IgD-negative memory B cell (primary cell): ENCODE results near the gene PSRC1. TPM values are rescaled to one million over a fixed set of nuclear protein-coding genes. Genes with fewer than 3 reads are reported as not detected.
"Not testable (repeated sequence)": the region's sequence is repeated elsewhere in the genome, so short reads cannot be mapped to it uniquely, and the experiment has no call there.

Source experiments
- H3K27ac Mint-ChIP-seq, 3 donors: one replicate each; pipeline ENCODE4 v1.8.0; 2020 to 2022; ENCODE audit warnings: mild to moderate bottlenecking in 3 of 3, mixed read lengths in 3 of 3, moderate library complexity in 1 of 3
- H3K27me3 Mint-ChIP-seq: one replicate; pipeline ENCODE4 v1.8.0; 2021; ENCODE audit warnings: mixed read lengths
- H3K36me3 Mint-ChIP-seq: one replicate; pipeline ENCODE4 v1.8.0; 2020; ENCODE audit warnings: mild to moderate bottlenecking, mixed read lengths
- H3K4me1 Mint-ChIP-seq, 3 donors: one replicate each; pipeline ENCODE4 v1.8.0; 2020 to 2022; ENCODE audit warnings: mixed read lengths in 3 of 3, mild to moderate bottlenecking in 1 of 3
- H3K4me3 Mint-ChIP-seq, 4 donors: one replicate each; pipeline ENCODE4 v1.8.0; 2020 to 2022; ENCODE audit warnings: mild to moderate bottlenecking in 4 of 4, mixed read lengths in 4 of 4, moderate library complexity in 3 of 4
- H3K9me3 Mint-ChIP-seq, 3 donors: one replicate each; pipeline ENCODE4 v1.8.0; 2020 to 2021; ENCODE audit warnings: mixed read lengths in 3 of 3, mild to moderate bottlenecking in 1 of 3
- polyA plus RNA-seq: library from polyadenylated mRNA; unstranded; fragments of 300-500 nt; fragmentation: Illumina TruSeq; gene quantifications from one replicate; pipeline ENCODE4 v1.2.3, GENCODE V29; 2021

PSRC1 gene
- polyA plus RNA-seq, 1 donor from 2014 or later = not detected

DNA sequence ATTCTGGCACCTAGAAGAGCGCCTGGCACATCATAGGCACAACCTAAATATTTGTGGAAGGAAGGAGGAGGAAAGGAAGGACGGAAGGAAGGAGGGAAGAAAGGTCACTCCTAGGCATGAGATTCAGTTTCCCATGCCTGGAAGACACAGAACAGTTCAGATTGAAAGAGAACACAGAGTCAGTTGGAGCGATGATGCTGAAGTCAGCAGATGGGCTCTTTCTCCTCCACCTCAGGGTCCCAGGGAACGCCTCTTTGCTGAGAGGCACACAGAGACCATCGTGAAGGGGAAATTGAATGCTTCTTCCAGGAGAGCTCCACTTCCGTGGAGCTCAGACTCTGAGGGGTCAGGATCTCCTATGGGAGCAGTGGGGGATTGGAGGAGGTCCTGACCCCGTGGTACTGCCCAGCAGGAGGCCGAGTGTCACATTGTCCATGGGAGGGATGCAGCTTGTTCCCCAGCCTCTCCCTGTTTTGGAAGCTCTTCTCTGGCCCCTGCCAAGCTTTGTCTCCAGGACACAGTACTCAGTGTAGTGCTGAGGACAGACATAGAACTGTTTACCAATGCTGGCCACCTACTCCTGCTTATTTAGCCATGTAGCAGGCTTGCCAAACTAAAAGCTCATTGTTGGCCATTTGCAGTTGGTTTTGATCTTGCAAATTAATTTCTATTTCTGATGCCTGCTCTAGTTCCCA lies 21.4 kb upstream of the PSRC1 start:
- H3K27ac Mint-ChIP-seq = no peak overlapping the region
- H3K9me3 Mint-ChIP-seq = no peaks in the 10 kb centered on the region
- H3K4me3 Mint-ChIP-seq = no peak overlapping the region
- peaks cover 16% of the 10 kb centered on the region for H3K27me3 Mint-ChIP-seq
- no peaks in the 10 kb centered on the region for H3K36me3 Mint-ChIP-seq
- peaks cover 7 to 8% (median 7%) of the 10 kb centered on the region in 3 donors for H3K4me1 Mint-ChIP-seq

- H3K27ac Mint-ChIP-seq = no peak overlapping the region
- no peak overlapping the region for H3K4me3 Mint-ChIP-seq
- peaks cover 24% of the 10 kb centered on the region for H3K27me3 Mint-ChIP-seq
- peaks cover 0 to 2% (median 0%) of the 10 kb centered on the region in 3 donors for H3K4me1 Mint-ChIP-seq
- no peaks in the 10 kb centered on the region for H3K36me3 Mint-ChIP-seq
- H3K9me3 Mint-ChIP-seq = no peaks in the 10 kb centered on the region
Measured at GRCh38 chr1:109301874-109302273, 18.9 kb upstream of the PSRC1 start.

DNA sequence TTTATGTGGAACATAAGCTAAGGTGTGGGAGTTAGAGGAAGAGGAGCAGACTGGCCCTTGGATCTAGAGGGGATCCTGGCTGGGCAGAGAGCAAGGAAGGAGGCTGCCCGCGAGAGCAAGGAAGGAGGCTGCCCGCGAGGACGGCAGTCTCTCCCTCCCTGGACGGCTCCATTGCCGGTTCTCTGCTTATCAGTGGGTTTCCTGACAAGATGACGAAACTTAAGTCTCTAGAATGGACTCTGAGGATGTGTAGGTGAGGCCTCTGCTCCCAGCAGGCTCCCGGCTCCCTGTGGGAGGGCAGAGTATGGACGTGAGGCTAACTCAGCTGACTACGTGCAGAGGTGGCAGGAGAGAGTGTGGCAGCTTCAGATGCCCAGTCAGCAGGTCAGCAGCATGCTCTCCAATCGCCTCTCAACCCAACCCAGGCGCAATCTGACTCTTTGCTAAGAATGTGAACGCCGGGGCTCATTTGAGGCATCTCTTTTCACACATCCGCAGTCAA lies 17.8 kb upstream of the PSRC1 start:
- Mint-ChIP-seq H3K9me3 (no peaks in the 10 kb centered on the region), H3K27me3 (peaks cover 22% of the 10 kb centered on the region), H3K4me3 (no peak overlapping the region), H3K36me3 (no peaks in the 10 kb centered on the region), H3K4me1 (peaks cover under 1 to 2% (median 2%) of the 10 kb centered on the region in 3 donors), H3K27ac (peak overlapping the region in 1 of 3 donors; percentile 46)

GRCh38 chr1:109299558-109300343 lies 16.8 kb upstream of the PSRC1 start:
- no peaks in the 10 kb centered on the region for H3K36me3 Mint-ChIP-seq
- H3K4me3 Mint-ChIP-seq = no peak overlapping the region
- no peak overlapping the region for H3K27ac Mint-ChIP-seq
- H3K27me3 Mint-ChIP-seq = peaks cover 27% of the 10 kb centered on the region
- H3K9me3 Mint-ChIP-seq = no peaks in the 10 kb centered on the region
- peaks cover 6 to 12% (median 10%) of the 10 kb centered on the region in 3 donors for H3K4me1 Mint-ChIP-seq

- no peaks in the 10 kb centered on the region for H3K9me3 Mint-ChIP-seq
- H3K27me3 Mint-ChIP-seq = peaks cover 29% of the 10 kb centered on the region
- H3K27ac Mint-ChIP-seq = peak overlapping the region in 1 of 3 donors; percentile 93
- H3K4me3 Mint-ChIP-seq = no peak overlapping the region
- H3K4me1 Mint-ChIP-seq = peaks cover 13 to 20% (median 18%) of the 10 kb centered on the region in 3 donors
- no peaks in the 10 kb centered on the region for H3K36me3 Mint-ChIP-seq
Measured at GRCh38 chr1:109298666-109299557, 16.0 kb upstream of the PSRC1 start.

- no peak overlapping the region for H3K27ac Mint-ChIP-seq
- no peaks in the 10 kb centered on the region for H3K9me3 Mint-ChIP-seq
- H3K4me3 Mint-ChIP-seq = no peak overlapping the region
- H3K27me3 Mint-ChIP-seq = peaks cover 31% of the 10 kb centered on the region
- no peaks in the 10 kb centered on the region for H3K36me3 Mint-ChIP-seq
- H3K4me1 Mint-ChIP-seq = peaks cover 14 to 25% (median 20%) of the 10 kb centered on the region in 3 donors
Measured at GRCh38 chr1:109296782-109297181, 13.8 kb upstream of the PSRC1 start.

GRCh38 chr1:109295712-109296415 lies 12.9 kb upstream of the PSRC1 start:
- H3K4me3 Mint-ChIP-seq = peak overlapping the region in 1 of 4 donors; percentile 53
- no peaks in the 10 kb centered on the region for H3K9me3 Mint-ChIP-seq
- peaks cover 17 to 25% (median 20%) of the 10 kb centered on the region in 3 donors for H3K4me1 Mint-ChIP-seq
- no peaks in the 10 kb centered on the region for H3K36me3 Mint-ChIP-seq
- peak overlapping the region in 1 of 3 donors; percentile 32 for H3K27ac Mint-ChIP-seq
- peaks cover 31% of the 10 kb centered on the region for H3K27me3 Mint-ChIP-seq

DNA sequence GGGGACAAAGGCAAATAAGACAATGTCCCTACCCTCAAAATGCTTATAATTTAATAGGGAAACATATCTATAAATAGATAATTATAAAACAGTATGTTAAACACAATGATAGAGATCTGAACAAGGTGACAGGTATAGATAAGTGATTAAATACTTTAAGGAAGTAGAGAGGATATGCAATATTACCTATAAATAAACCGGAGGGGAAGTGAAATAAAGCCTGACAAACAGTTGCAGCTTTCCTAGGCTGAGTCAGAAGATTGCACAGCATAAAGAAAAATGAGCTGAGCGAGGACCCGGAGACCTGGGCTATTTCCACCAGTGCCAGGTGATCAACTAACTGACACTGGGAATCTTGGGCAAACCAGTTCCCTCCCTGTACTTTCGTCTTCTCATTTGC lies 11.5 kb upstream of the PSRC1 start:
- Mint-ChIP-seq H3K27me3 (peaks cover 23% of the 10 kb centered on the region), H3K27ac (no peak overlapping the region), H3K4me1 (peaks cover 17 to 25% (median 19%) of the 10 kb centered on the region in 3 donors), H3K4me3 (peak overlapping the region in 2 of 4 donors; percentile 85), H3K9me3 (no peaks in the 10 kb centered on the region), H3K36me3 (no peaks in the 10 kb centered on the region)

GRCh38 chr1:109293026-109293425 lies 10.1 kb upstream of the PSRC1 start:
- Mint-ChIP-seq H3K4me3 (no peak overlapping the region), H3K27me3 (peaks cover 15% of the 10 kb centered on the region), H3K27ac (no peak overlapping the region), H3K9me3 (no peaks in the 10 kb centered on the region), H3K4me1 (peaks cover 17 to 25% (median 19%) of the 10 kb centered on the region in 3 donors), H3K36me3 (no peaks in the 10 kb centered on the region)

- peak overlapping the region in 1 of 4 donors; percentile 42 for H3K4me3 Mint-ChIP-seq
- no peaks in the 10 kb centered on the region for H3K9me3 Mint-ChIP-seq
- H3K4me1 Mint-ChIP-seq = peaks cover 17 to 25% (median 19%) of the 10 kb centered on the region in 3 donors
- no peaks in the 10 kb centered on the region for H3K36me3 Mint-ChIP-seq
- no peak overlapping the region for H3K27ac Mint-ChIP-seq
- peaks cover 14% of the 10 kb centered on the region for H3K27me3 Mint-ChIP-seq
Measured at GRCh38 chr1:109292364-109292763, 9.4 kb upstream of the PSRC1 start.

- peaks cover 17 to 25% (median 19%) of the 10 kb centered on the region in 3 donors for H3K4me1 Mint-ChIP-seq
- H3K27me3 Mint-ChIP-seq = peaks cover 14% of the 10 kb centered on the region
- H3K36me3 Mint-ChIP-seq = no peaks in the 10 kb centered on the region
- H3K9me3 Mint-ChIP-seq = no peaks in the 10 kb centered on the region
- peak overlapping the region in 1 of 4 donors; percentile 41 for H3K4me3 Mint-ChIP-seq
- H3K27ac Mint-ChIP-seq = peak overlapping the region in 1 of 3 donors; percentile 11
Measured at GRCh38 chr1:109290998-109291397, 8.1 kb upstream of the PSRC1 start.

DNA sequence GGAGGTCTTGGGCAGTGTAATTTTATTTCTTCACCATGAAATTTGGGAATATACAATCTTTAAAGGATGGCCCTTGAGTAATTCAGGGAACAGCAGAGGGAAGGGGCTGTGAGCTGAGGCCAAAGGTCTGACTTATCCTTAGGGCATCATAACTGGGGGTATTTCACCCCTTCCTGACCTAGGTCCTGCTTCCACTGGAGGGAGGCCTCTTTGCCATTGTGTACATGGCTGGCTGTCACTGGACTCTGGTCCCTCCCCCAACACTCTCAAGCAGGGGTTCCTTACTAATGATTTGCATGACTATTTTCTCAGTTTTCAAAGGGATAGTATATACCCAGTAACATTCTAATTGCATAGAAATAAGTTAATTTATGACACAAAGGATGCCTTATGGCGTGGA lies 7.2 kb upstream of the PSRC1 start:
- Mint-ChIP-seq H3K4me1 (peaks cover 14 to 18% (median 15%) of the 10 kb centered on the region in 3 donors), H3K4me3 (no peak overlapping the region), H3K9me3 (no peaks in the 10 kb centered on the region), H3K27ac (no peak overlapping the region), H3K36me3 (no peaks in the 10 kb centered on the region), H3K27me3 (peaks cover 11% of the 10 kb centered on the region)

DNA sequence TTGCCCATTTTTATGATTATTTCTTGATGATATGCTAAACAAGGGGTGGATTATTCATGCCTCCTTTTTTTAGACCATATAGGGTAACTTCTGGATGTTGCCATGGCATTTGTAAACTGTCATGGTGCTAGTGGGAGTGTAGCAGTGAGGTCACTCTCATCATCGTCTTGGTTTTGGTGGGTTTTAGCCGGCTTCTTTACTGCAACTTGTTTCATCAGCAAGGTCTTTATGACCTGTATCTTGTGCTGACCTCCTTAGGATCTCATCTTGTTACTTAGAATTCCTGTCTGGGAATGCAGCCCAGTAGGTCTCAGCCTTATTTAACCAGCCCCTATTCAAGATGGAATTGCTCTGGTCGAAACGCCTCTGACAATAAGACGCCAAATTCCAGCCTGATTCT lies 3.8 kb upstream of the PSRC1 start:
- H3K27ac Mint-ChIP-seq, H3K36me3 Mint-ChIP-seq, H3K9me3 Mint-ChIP-seq, H3K27me3 Mint-ChIP-seq, H3K4me3 Mint-ChIP-seq: not testable (repeated sequence)
- peaks cover 9 to 11% (median 11%) of the 10 kb centered on the region in 3 donors for H3K4me1 Mint-ChIP-seq
